Measurements from ENCODE around the gene SNX32.

GRCh38 chr11:65793625-65794400 lies 40.0 kb upstream of the SNX32 start:
- no peak for TF ChIP-seq CTCF (optimal IDR thresholded peaks at IDR 0.05 in 1 of 3, IDR thresholded peaks at IDR 0.05 in 1 of 3, conservative IDR thresholded peaks at IDR 0.05 in 1 of 3; ENCODE audit: extremely low read depth in 1 of 3, insufficient read depth in 2 of 3, low read length in 3 of 3)
- no peak for TF ChIP-seq EZH2 (IDR thresholded peaks at IDR 0.05; ENCODE audit: low read length)

Data from keratinocyte (primary cell).